ENCODE data around the gene SH2D1A. TPM values are rescaled to one million over a fixed set of nuclear protein-coding genes. Genes with fewer than 3 reads are reported as not detected.

The SH2D1A gene
- total and polyA plus RNA-seq, 5 donors, result 0.11 to 0.33 (median 0.17) TPM

GRCh38 chrX:124358800-124359383 lies 12.5 kb downstream of the SH2D1A start:
- DNase-seq (no peak), ATAC-seq (no peak)
- Histone ChIP-seq H3K4me1 (ENCODE audit: control insufficient read depth, insufficient read depth, low read length) (no peaks in the 10 kb centered on the region), H3K9me3 (ENCODE audit: control insufficient read depth, low read length) (no peaks in the 10 kb centered on the region), H3K27ac (ENCODE audit: low read length) (no peak overlapping the region), H3K27me3 (ENCODE audit: control insufficient read depth, insufficient read depth) (no peaks in the 10 kb centered on the region), H3K4me3 (ENCODE audit: low read length) (no peak overlapping the region)
- intact Hi-C loops (cut with DNase I), result no loop called here
- 53% methylated on average over 3 of the region's 3 CpGs for WGBS

GRCh38 chrX:124362072-124362471 lies 15.7 kb downstream of the SH2D1A start:
- Histone ChIP-seq H3K9me3 (ENCODE audit: control insufficient read depth, low read length) (no peaks in the 10 kb centered on the region), H3K4me1 (ENCODE audit: control insufficient read depth, insufficient read depth, low read length) (no peaks in the 10 kb centered on the region), H3K27ac (ENCODE audit: low read length) (no peak overlapping the region), H3K27me3 (ENCODE audit: control insufficient read depth, insufficient read depth) (no peaks in the 10 kb centered on the region), H3K4me3 (ENCODE audit: low read length) (no peak overlapping the region)
- ATAC-seq (no peak), DNase-seq (no peak)
- intact Hi-C loops (cut with DNase I), result no loop called here
- WGBS, result 71% methylated on average over 2 of the region's 2 CpGs

GRCh38 chrX:124362761-124363160 lies 16.4 kb downstream of the SH2D1A start:
- intact Hi-C loops (cut with DNase I), result no loop called here
- no peaks in the 10 kb centered on the region for H3K9me3 ChIP-seq (ENCODE audit: control insufficient read depth, low read length)
- WGBS, result 81% methylated on average over 1 of the region's 1 CpG
- no peak for DNase-seq
- no peak for ATAC-seq
- H3K4me1 ChIP-seq (ENCODE audit: control insufficient read depth, insufficient read depth, low read length), result no peaks in the 10 kb centered on the region
- no peak overlapping the region for H3K4me3 ChIP-seq (ENCODE audit: low read length)
- no peak overlapping the region for H3K27ac ChIP-seq (ENCODE audit: low read length)
- H3K27me3 ChIP-seq (ENCODE audit: control insufficient read depth, insufficient read depth), result no peaks in the 10 kb centered on the region

- ATAC-seq, result no peak
- no peak overlapping the region for H3K4me3 ChIP-seq (ENCODE audit: low read length)
- DNase-seq, result no peak
- intact Hi-C loops (cut with DNase I), result no loop called here
- no peaks in the 10 kb centered on the region for H3K27me3 ChIP-seq (ENCODE audit: control insufficient read depth, insufficient read depth)
- no peak overlapping the region for H3K27ac ChIP-seq (ENCODE audit: low read length)
- no peaks in the 10 kb centered on the region for H3K9me3 ChIP-seq (ENCODE audit: control insufficient read depth, low read length)
- no peaks in the 10 kb centered on the region for H3K4me1 ChIP-seq (ENCODE audit: control insufficient read depth, insufficient read depth, low read length)
These were observed 23.4 kb downstream of the SH2D1A start for GRCh38 chrX:124369722-124370121.

- intact Hi-C loops (cut with DNase I), result no loop called here
- WGBS, result 68% methylated on average over 1 of the region's 1 CpG
- no peak for ATAC-seq
These were observed 27.0 kb downstream of the SH2D1A start for GRCh38 chrX:124373348-124373747.

GRCh38 chrX:124378643-124379042 lies 32.3 kb downstream of the SH2D1A start:
- Histone ChIP-seq H3K27ac (ENCODE audit: low read length) (no peak overlapping the region), H3K27me3 (ENCODE audit: control insufficient read depth, insufficient read depth) (no peaks in the 10 kb centered on the region), H3K4me1 (ENCODE audit: control insufficient read depth, insufficient read depth, low read length) (no peaks in the 10 kb centered on the region), H3K9me3 (ENCODE audit: control insufficient read depth, low read length) (no peaks in the 10 kb centered on the region), H3K4me3 (ENCODE audit: low read length) (no peak overlapping the region)
- DNase-seq, result no peak
- intact Hi-C loops (cut with DNase I), result no loop called here
- 53% methylated on average over 4 of the region's 4 CpGs for WGBS
- no peak for ATAC-seq

More at GRCh38 chrX:124373348-124373747, 27.0 kb downstream of the SH2D1A start:
- no peaks in the 10 kb centered on the region for H3K27me3 ChIP-seq (ENCODE audit: control insufficient read depth, insufficient read depth)
- DNase-seq, result no peak
- H3K4me1 ChIP-seq (ENCODE audit: control insufficient read depth, insufficient read depth, low read length), result no peaks in the 10 kb centered on the region
- H3K9me3 ChIP-seq (ENCODE audit: control insufficient read depth, low read length), result no peaks in the 10 kb centered on the region
- H3K4me3 ChIP-seq (ENCODE audit: low read length), result no peak overlapping the region
- no peak overlapping the region for H3K27ac ChIP-seq (ENCODE audit: low read length)

GRCh38 chrX:124383354-124383753 lies 37.0 kb downstream of the SH2D1A start:
- Histone ChIP-seq H3K27me3 (ENCODE audit: control insufficient read depth, insufficient read depth) (no peaks in the 10 kb centered on the region), H3K9me3 (ENCODE audit: control insufficient read depth, low read length) (no peaks in the 10 kb centered on the region), H3K4me1 (ENCODE audit: control insufficient read depth, insufficient read depth, low read length) (no peaks in the 10 kb centered on the region), H3K27ac (ENCODE audit: low read length) (no peak overlapping the region), H3K4me3 (ENCODE audit: low read length) (no peak overlapping the region)
- 69% methylated on average over 4 of the region's 4 CpGs for WGBS
- ATAC-seq (no peak), DNase-seq (no peak)
- intact Hi-C loops (cut with DNase I), result loop anchor here in 1 of 4 donors (10.0 kb wide), 1 partner anchor 169 kb away; no protein-coding TSS in a partner anchor

- intact Hi-C loops (cut with DNase I), result loop anchor here in 1 of 4 donors (10.0 kb wide), 1 partner anchor 172 kb away; no protein-coding TSS in a partner anchor
- 83% methylated on average over 6 of the region's 6 CpGs for whole genome bisulfite sequencing
- Histone ChIP-seq H3K4me1 (ENCODE audit: control insufficient read depth, insufficient read depth, low read length) (no peaks in the 10 kb centered on the region), H3K27ac (ENCODE audit: low read length) (no peak overlapping the region), H3K9me3 (ENCODE audit: control insufficient read depth, low read length) (no peaks in the 10 kb centered on the region), H3K4me3 (ENCODE audit: low read length) (no peak overlapping the region), H3K27me3 (ENCODE audit: control insufficient read depth, insufficient read depth) (no peaks in the 10 kb centered on the region)
- no peak for DNase-seq
- ATAC-seq, result no peak
These were observed 40.0 kb downstream of the SH2D1A start for GRCh38 chrX:124386401-124386800.

GRCh38 chrX:124388562-124388961 lies 42.2 kb downstream of the SH2D1A start:
- no peak for ATAC-seq
- H3K4me1 ChIP-seq (ENCODE audit: control insufficient read depth, insufficient read depth, low read length), result no peaks in the 10 kb centered on the region
- intact Hi-C loops (cut with DNase I), result loop anchor here in 1 of 4 donors (10.0 kb wide), 1 partner anchor 174 kb away; no protein-coding TSS in a partner anchor
- WGBS, result 0% methylated on average over 2 of the region's 2 CpGs
- H3K9me3 ChIP-seq (ENCODE audit: control insufficient read depth, low read length), result no peaks in the 10 kb centered on the region
- DNase-seq, result peak in 2 of 3 donors; percentile 19 to 64
- H3K27ac ChIP-seq (ENCODE audit: low read length), result no peak overlapping the region
- no peak overlapping the region for H3K4me3 ChIP-seq (ENCODE audit: low read length)
- no peaks in the 10 kb centered on the region for H3K27me3 ChIP-seq (ENCODE audit: control insufficient read depth, insufficient read depth)

GRCh38 chrX:124392794-124393193 lies 46.4 kb downstream of the SH2D1A start:
- Histone ChIP-seq H3K9me3 (ENCODE audit: control insufficient read depth, low read length) (no peaks in the 10 kb centered on the region), H3K27me3 (ENCODE audit: control insufficient read depth, insufficient read depth) (no peaks in the 10 kb centered on the region), H3K27ac (ENCODE audit: low read length) (no peak overlapping the region), H3K4me1 (ENCODE audit: control insufficient read depth, insufficient read depth, low read length) (no peaks in the 10 kb centered on the region), H3K4me3 (ENCODE audit: low read length) (no peak overlapping the region)
- ATAC-seq (no peak), DNase-seq (no peak)
- intact Hi-C loops (cut with DNase I), result no loop called here
- WGBS, result 73% methylated on average over 3 of the region's 3 CpGs

GRCh38 chrX:124393238-124393637 lies 46.9 kb downstream of the SH2D1A start:
- WGBS, result 58% methylated on average over 1 of the region's 1 CpG
- Histone ChIP-seq H3K4me1 (ENCODE audit: control insufficient read depth, insufficient read depth, low read length) (no peaks in the 10 kb centered on the region), H3K27me3 (ENCODE audit: control insufficient read depth, insufficient read depth) (no peaks in the 10 kb centered on the region), H3K27ac (ENCODE audit: low read length) (no peak overlapping the region), H3K9me3 (ENCODE audit: control insufficient read depth, low read length) (no peaks in the 10 kb centered on the region), H3K4me3 (ENCODE audit: low read length) (no peak overlapping the region)
- no peak for ATAC-seq
- intact Hi-C loops (cut with DNase I), result no loop called here
- DNase-seq, result no peak

- DNase-seq (no peak), ATAC-seq (no peak)
- Histone ChIP-seq H3K9me3 (ENCODE audit: control insufficient read depth, low read length) (no peaks in the 10 kb centered on the region), H3K27ac (ENCODE audit: low read length) (no peak overlapping the region), H3K4me1 (ENCODE audit: control insufficient read depth, insufficient read depth, low read length) (no peaks in the 10 kb centered on the region), H3K27me3 (ENCODE audit: control insufficient read depth, insufficient read depth) (no peaks in the 10 kb centered on the region), H3K4me3 (ENCODE audit: low read length) (no peak overlapping the region)
- WGBS, result 88% methylated on average over 3 of the region's 3 CpGs
- intact Hi-C loops (cut with DNase I), result no loop called here
These were observed 47.3 kb downstream of the SH2D1A start for GRCh38 chrX:124393659-124394058.

Data from right cardiac atrium (tissue), 5 donors.